ENCODE data around the gene SLC15A3. TPM values are rescaled to one million over a fixed set of nuclear protein-coding genes. Genes with fewer than 3 reads are reported as not detected.

The SLC15A3 gene
- total RNA-seq, 1 experiment from 2014 or later = 10.2 TPM

GRCh38 chr11:60978546-60979380, 26.8 kb upstream of the SLC15A3 start:
- no peak for DNase-seq (ENCODE audit: low spot score)
- Mint-ChIP-seq H3K4me1 (no peaks in the 10 kb centered on the region), H3K27ac (no peak overlapping the region), H3K4me3 (no peak overlapping the region), H3K27me3 (ENCODE audit: low read depth) (no peaks in the 10 kb centered on the region; the same call in 1 of the 2 replicates), H3K9me3 (no peaks in the 10 kb centered on the region), H3K36me3 (no peaks in the 10 kb centered on the region)
- no peak for TF ChIP-seq FOXK1 (CRISPR knock-in tag; IDR thresholded peaks at IDR 0.05)
- TF ChIP-seq FOXP4 (CRISPR knock-in tag; IDR thresholded peaks at IDR 0.05) = no peak
- no peak for TF ChIP-seq GRHL2 (CRISPR knock-in tag; IDR thresholded peaks at IDR 0.05; ENCODE audit: insufficient replicate concordance, severe bottlenecking)
- no peak for TF ChIP-seq AFF4 (CRISPR knock-in tag; IDR thresholded peaks at IDR 0.05; ENCODE audit: borderline replicate concordance)
- TF ChIP-seq ZNF425 (CRISPR knock-in tag; conservative IDR thresholded peaks at IDR 0.05) = no peak
- no peak for TF ChIP-seq GTF2I (CRISPR knock-in tag; conservative IDR thresholded peaks at IDR 0.05)
- no peak for TF ChIP-seq USF2 (CRISPR knock-in tag; IDR thresholded peaks at IDR 0.05)
- no peak for TF ChIP-seq CREB1 (CRISPR knock-in tag; IDR thresholded peaks at IDR 0.05)
- TF ChIP-seq HMGA2 (CRISPR knock-in tag; IDR thresholded peaks at IDR 0.05) = no peak
- no peak for TF ChIP-seq TEAD4 (CRISPR knock-in tag; IDR thresholded peaks at IDR 0.05)
- no peak for TF ChIP-seq CREM (CRISPR knock-in tag; IDR thresholded peaks at IDR 0.05)
- TF ChIP-seq ATF2 (CRISPR knock-in tag; IDR thresholded peaks at IDR 0.05; ENCODE audit: borderline replicate concordance, low read depth) = no peak
- no peak for TF ChIP-seq PRDM15 (CRISPR knock-in tag; IDR thresholded peaks at IDR 0.05)
- TF ChIP-seq PREB (CRISPR knock-in tag; IDR thresholded peaks at IDR 0.05; ENCODE audit: borderline replicate concordance) = no peak
- ChIA-PET CTCF (interaction anchor here (0.7 kb wide), 1 partner anchor 132 kb away, joined by 3 read pairs; no protein-coding TSS in a partner anchor), POLR2A (no interaction called here)
- ATAC-seq = no peak
